Hepatocyte (in vitro differentiated cells): ENCODE results near the gene ZFP62. TPM values are rescaled to one million over a fixed set of nuclear protein-coding genes. Genes with fewer than 3 reads are reported as not detected.

ENCODE experiments used
- DNase-seq: peaks from one replicate; pipeline ENCODE4 v3.0.0-alpha.2; 2016; ENCODE audit warnings: low spot score
- H2AFZ ChIP-seq: fragments of 200-600 bp; sonication (generic); 2 replicates; pipeline ENCODE4 v1.6.0; 2016; ENCODE audit warnings: antibody characterized with exemption, mild to moderate bottlenecking
- H3K27ac ChIP-seq: fragments of 200-600 bp; sonication (generic); 2 replicates; pipeline ENCODE4 v1.5.1; 2016; ENCODE audit warnings: mild to moderate bottlenecking
- H3K27me3 ChIP-seq: fragments of 200-600 bp; sonication (generic); 2 replicates; pipeline ENCODE4 v1.6.1; 2016
- H3K36me3 ChIP-seq: fragments of 200-600 bp; sonication (generic); replicated peaks from 2 replicates; pipeline ENCODE4 v1.5.1; 2016; ENCODE audit warnings: low read depth; ENCODE audit not compliant: insufficient read depth
- H3K4me1 ChIP-seq: fragments of 200-600 bp; sonication (generic); 2 replicates; pipeline ENCODE4 v1.5.1; 2016; ENCODE audit warnings: mild to moderate bottlenecking, moderate library complexity; ENCODE audit not compliant: insufficient read depth
- H3K4me2 ChIP-seq: fragments of 200-600 bp; sonication (generic); 2 replicates; pipeline ENCODE4 v1.6.0; 2016
- H3K4me3 ChIP-seq: fragments of 200-600 bp; sonication (generic); 2 replicates; pipeline ENCODE4 v1.5.1; 2016; ENCODE audit warnings: mild to moderate bottlenecking
- H3K79me2 ChIP-seq: fragments of 200-600 bp; sonication (generic); 2 replicates; pipeline ENCODE4 v1.6.0; 2017; ENCODE audit warnings: mild to moderate bottlenecking
- H3K9me2 ChIP-seq: fragments of 200-600 bp; sonication (generic); replicated peaks from 2 replicates; pipeline ENCODE4 v1.6.0; 2017; ENCODE audit warnings: mild to moderate bottlenecking; ENCODE audit not compliant: insufficient read depth
- H3K9me3 ChIP-seq: fragments of 200-600 bp; sonication (generic); 2 replicates; pipeline ENCODE4 v1.5.1; 2016; ENCODE audit warnings: low read depth, mild to moderate bottlenecking
- H4K20me1 ChIP-seq: fragments of 200-600 bp; sonication (generic); 2 replicates; pipeline ENCODE4 v1.6.0; 2016; ENCODE audit warnings: mild to moderate bottlenecking; ENCODE audit not compliant: insufficient read depth, poor library complexity, severe bottlenecking
- EZH2 ChIP-seq: fragments of 200-600 bp; sonication (generic); IDR thresholded peaks from 2 replicates; pipeline ENCODE4 v1.6.1; 2016; ENCODE audit warnings: antibody characterized with exemption, mild to moderate bottlenecking, borderline replicate concordance
- EZH2phosphoT487 ChIP-seq: fragments of 200-600 bp; sonication (generic); IDR thresholded peaks from one replicate; pipeline ENCODE4 v1.6.1; 2018; ENCODE audit warnings: antibody characterized with exemption, mild to moderate bottlenecking, low read depth, moderate library complexity; ENCODE audit not compliant: unreplicated experiment, severe bottlenecking
- WGBS: methylation state at CpG from one replicate; pipeline ENCODE4 v1.1.6; 2016; ENCODE audit warnings: low lambda C conversion rate; ENCODE audit errors: missing lambda C conversion rate; 5-methylcytosine and 5-hydroxymethylcytosine counted together
- polyA plus RNA-seq: library from polyadenylated mRNA; unstranded; fragments of >200 nt; fragmentation: Nextera tagmentation; extraction: Ambion mirVana; gene quantifications from 2 replicates; pipeline ENCODE4 v1.2.1, GENCODE V29; 2016
- total RNA-seq: library from RNA; depleted of rRNA; stranded (reverse); fragments of >200 nt; gene quantifications from 2 replicates; pipeline ENCODE4 v1.2.3, GENCODE V29; 2014
- TF ChIP-seq, protein P1 (sequence below): fragments of 200-600 bp; sonication (generic); IDR thresholded peaks from 2 replicates; pipeline ENCODE4 v1.5.1; 2016; ENCODE audit warnings: antibody characterized with exemption, mild to moderate bottlenecking; ENCODE audit not compliant: poor library complexity

Gene ZFP62
- total and polyA plus RNA-seq, 2 experiments from 2014 or later, result 13.5 to 31.7 TPM

DNA sequence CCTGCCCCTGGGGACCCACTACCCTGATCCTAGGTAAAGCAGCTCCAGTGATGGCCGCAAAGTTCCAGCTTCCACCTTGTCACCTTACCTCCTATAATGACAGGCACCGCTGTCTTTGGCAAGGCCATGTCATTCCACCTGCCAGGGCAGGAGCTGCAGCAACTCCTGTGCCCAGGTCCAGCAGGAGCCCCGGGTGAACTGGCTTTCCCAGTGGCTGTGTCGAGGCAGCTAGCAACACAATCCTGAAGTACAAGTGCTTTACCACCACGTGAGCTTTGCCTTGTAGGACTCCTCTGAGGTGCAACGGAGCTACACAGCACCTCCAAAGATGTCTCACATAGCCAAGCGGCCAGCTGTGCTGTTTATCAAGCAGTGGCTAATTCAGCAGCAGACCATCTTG, 37.7 kb downstream of the ZFP62 start:
- Histone ChIP-seq H3K27me3 (no peaks in the 10 kb centered on the region), H3K4me1 (no peaks in the 10 kb centered on the region), H3K79me2 (no peaks in the 10 kb centered on the region), H3K4me2 (no peak overlapping the region), H3K27ac (no peak overlapping the region), H3K4me3 (no peak overlapping the region), H3K9me2 (no peaks in the 10 kb centered on the region), H3K36me3 (no peaks in the 10 kb centered on the region), H2AFZ (no peak overlapping the region), H4K20me1 (no peaks in the 10 kb centered on the region), H3K9me3 (no peaks in the 10 kb centered on the region)
- WGBS, result 78% methylated on average over 7 of the region's 7 CpGs
- no peak for DNase-seq
- no peak for TF ChIP-seq EZH2

DNA sequence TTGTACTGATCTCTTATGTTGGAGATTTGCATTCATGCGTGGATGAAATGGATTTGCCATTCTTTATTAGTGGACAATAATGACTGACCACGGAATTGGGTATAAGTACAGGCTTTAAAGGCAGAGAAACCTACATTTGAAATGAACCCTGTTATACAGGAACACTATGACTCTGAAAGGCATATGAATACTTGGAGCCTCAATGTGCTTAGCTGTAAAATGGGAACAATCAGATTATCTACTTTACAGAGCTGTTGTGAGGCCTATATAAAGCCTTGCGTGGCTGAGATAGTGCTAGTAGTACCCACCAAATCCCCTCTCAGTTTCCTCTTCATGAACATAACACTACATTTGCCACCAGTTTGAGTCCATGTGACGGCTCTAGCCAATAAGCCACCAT, 39.5 kb downstream of the ZFP62 start:
- TF ChIP-seq EZH2phosphoT487 (no peak), EZH2 (no peak)
- TF ChIP-seq, protein P1, sequence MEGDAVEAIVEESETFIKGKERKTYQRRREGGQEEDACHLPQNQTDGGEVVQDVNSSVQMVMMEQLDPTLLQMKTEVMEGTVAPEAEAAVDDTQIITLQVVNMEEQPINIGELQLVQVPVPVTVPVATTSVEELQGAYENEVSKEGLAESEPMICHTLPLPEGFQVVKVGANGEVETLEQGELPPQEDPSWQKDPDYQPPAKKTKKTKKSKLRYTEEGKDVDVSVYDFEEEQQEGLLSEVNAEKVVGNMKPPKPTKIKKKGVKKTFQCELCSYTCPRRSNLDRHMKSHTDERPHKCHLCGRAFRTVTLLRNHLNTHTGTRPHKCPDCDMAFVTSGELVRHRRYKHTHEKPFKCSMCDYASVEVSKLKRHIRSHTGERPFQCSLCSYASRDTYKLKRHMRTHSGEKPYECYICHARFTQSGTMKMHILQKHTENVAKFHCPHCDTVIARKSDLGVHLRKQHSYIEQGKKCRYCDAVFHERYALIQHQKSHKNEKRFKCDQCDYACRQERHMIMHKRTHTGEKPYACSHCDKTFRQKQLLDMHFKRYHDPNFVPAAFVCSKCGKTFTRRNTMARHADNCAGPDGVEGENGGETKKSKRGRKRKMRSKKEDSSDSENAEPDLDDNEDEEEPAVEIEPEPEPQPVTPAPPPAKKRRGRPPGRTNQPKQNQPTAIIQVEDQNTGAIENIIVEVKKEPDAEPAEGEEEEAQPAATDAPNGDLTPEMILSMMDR, result no peak
- no peak overlapping the region for H3K4me2 ChIP-seq
- H3K36me3 ChIP-seq, result no peaks in the 10 kb centered on the region
- H3K27me3 ChIP-seq, result no peaks in the 10 kb centered on the region
- H3K4me3 ChIP-seq, result no peak overlapping the region
- H3K79me2 ChIP-seq, result no peaks in the 10 kb centered on the region
- H3K9me2 ChIP-seq, result no peaks in the 10 kb centered on the region
- no peaks in the 10 kb centered on the region for H3K9me3 ChIP-seq
- no peaks in the 10 kb centered on the region for H4K20me1 ChIP-seq
- no peak for DNase-seq
- peak overlapping the region; percentile 57 for H3K27ac ChIP-seq
- 92% methylated on average over 4 of the region's 4 CpGs for WGBS
- peaks cover 9% of the 10 kb centered on the region for H3K4me1 ChIP-seq
- H2AFZ ChIP-seq, result no peak overlapping the region

DNA sequence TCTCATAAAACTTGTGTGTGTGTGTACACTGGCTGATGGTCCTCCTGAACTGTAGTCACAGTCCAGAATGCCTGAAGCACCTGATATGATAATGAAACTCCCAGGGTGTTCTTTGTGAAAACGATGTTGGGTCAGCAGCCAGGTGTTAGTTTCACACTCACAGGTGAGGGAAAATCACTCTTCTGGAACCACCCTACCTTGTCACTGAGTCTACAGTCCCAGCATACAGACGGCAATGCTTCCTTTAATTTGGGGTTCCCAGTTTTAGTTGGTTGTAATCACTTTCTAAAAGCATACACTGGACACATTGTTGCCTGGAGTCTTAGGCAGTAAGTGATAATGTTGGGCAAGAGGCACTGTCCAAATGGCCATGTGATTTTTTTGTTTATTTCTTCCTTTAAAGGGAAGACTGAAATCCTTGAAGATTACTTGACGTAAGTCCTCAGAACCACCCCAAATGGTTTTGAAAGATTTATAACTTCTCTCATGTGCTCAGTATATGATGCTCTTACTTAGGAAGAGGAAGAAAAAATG, 40.2 kb downstream of the ZFP62 start:
- H4K20me1 ChIP-seq, result no peaks in the 10 kb centered on the region
- H3K79me2 ChIP-seq, result no peaks in the 10 kb centered on the region
- no peak overlapping the region for H3K4me2 ChIP-seq
- H3K4me1 ChIP-seq, result peaks cover 15% of the 10 kb centered on the region
- H3K27ac ChIP-seq, result peak overlapping the region; percentile 57
- H3K9me2 ChIP-seq, result no peaks in the 10 kb centered on the region
- no peak overlapping the region for H3K4me3 ChIP-seq
- no peaks in the 10 kb centered on the region for H3K27me3 ChIP-seq
- H3K36me3 ChIP-seq, result no peaks in the 10 kb centered on the region
- WGBS, result 69% methylated on average over 3 of the region's 3 CpGs
- no peak for TF ChIP-seq EZH2
- TF ChIP-seq, protein P1, result no peak
- TF ChIP-seq EZH2phosphoT487, result no peak
- DNase-seq, result no peak
- no peaks in the 10 kb centered on the region for H3K9me3 ChIP-seq
- H2AFZ ChIP-seq, result no peak overlapping the region

DNA sequence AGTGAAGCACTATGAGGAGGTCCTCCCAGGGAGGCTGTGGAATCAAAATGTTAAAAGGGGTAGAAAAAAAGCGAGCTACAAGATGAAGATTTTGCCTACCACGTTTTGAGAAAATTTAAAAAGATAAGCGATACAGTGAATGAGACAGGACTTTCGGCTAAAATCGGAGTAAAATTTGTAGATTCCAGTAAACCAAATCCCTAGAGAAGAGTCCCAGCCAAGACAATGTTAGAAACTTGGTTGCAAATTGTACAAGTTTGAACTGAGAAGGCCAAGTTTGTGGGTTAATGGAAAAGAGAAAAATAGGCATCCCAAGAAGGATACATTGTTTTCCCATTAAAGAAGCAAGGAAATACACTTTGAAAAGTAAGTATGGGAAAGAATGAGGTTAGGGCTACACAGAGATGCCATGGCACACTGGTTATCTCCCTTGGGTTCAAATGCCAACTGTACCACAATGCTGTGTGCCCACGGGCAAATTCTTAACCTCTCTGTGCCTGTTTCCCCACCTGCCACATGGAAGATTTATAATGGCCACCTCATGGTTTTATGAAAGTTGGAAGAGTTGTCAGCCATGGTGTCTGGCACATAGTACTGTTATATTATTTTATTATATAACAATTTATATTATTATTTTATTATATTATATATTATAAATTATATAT, 42.3 kb downstream of the ZFP62 start:
- 92% methylated on average over 6 of the region's 6 CpGs for WGBS
- H3K27ac ChIP-seq, result no peak overlapping the region
- H3K27me3 ChIP-seq, result no peaks in the 10 kb centered on the region
- H3K9me3 ChIP-seq, result no peaks in the 10 kb centered on the region
- no peak overlapping the region for H3K4me2 ChIP-seq
- peaks cover 15% of the 10 kb centered on the region for H3K4me1 ChIP-seq
- H3K4me3 ChIP-seq, result no peak overlapping the region
- H3K9me2 ChIP-seq, result no peaks in the 10 kb centered on the region
- no peaks in the 10 kb centered on the region for H3K36me3 ChIP-seq
- no peaks in the 10 kb centered on the region for H4K20me1 ChIP-seq
- TF ChIP-seq, protein P1, result no peak
- no peak for TF ChIP-seq EZH2phosphoT487
- no peak for TF ChIP-seq EZH2
- no peaks in the 10 kb centered on the region for H3K79me2 ChIP-seq
- DNase-seq, result no peak
- no peak overlapping the region for H2AFZ ChIP-seq
